Measurements from ENCODE around the gene PIP5KL1. TPM values are rescaled to one million over a fixed set of nuclear protein-coding genes. Genes with fewer than 3 reads are reported as not detected.

The PIP5KL1 gene
- total RNA-seq, 1 donor from 2014 or later = 4.9 TPM

- no peak overlapping the region for H3K4me3 ChIP-seq (ENCODE audit: insufficient read depth, low read depth, low read length)
- peaks cover 6% of the 10 kb centered on the region for H3K4me1 Mint-ChIP-seq (ENCODE audit: low read depth, unreplicated experiment)
- H3K9me3 Mint-ChIP-seq (ENCODE audit: unreplicated experiment) = no peaks in the 10 kb centered on the region
- H3K79me2 ChIP-seq (ENCODE audit: insufficient read depth, low read length) = no peaks in the 10 kb centered on the region
- H3K4me2 ChIP-seq (ENCODE audit: low read length) = no peak overlapping the region
- no peaks in the 10 kb centered on the region for H3K9me3 ChIP-seq (ENCODE audit: insufficient read depth, low read depth, low read length)
- no peak overlapping the region for H3K27ac ChIP-seq (ENCODE audit: low read depth, low read length)
- no peak overlapping the region for H2AFZ ChIP-seq (ENCODE audit: low read depth, low read length)
- H3K27me3 ChIP-seq (ENCODE audit: insufficient read depth, low read length) = no peaks in the 10 kb centered on the region
- no peak overlapping the region for H3K9ac ChIP-seq (ENCODE audit: low read length)
- peaks cover 5% of the 10 kb centered on the region for H3K27me3 Mint-ChIP-seq (ENCODE audit: low read depth, unreplicated experiment)
- FAIRE-seq (no peak), DNase-seq (ENCODE audit: low read depth) (no peak)
- peaks cover 12% of the 10 kb centered on the region for H3K36me3 Mint-ChIP-seq (ENCODE audit: low read depth, unreplicated experiment)
- H3K27ac Mint-ChIP-seq (ENCODE audit: unreplicated experiment) = no peak overlapping the region
- TF ChIP-seq, protein P1, sequence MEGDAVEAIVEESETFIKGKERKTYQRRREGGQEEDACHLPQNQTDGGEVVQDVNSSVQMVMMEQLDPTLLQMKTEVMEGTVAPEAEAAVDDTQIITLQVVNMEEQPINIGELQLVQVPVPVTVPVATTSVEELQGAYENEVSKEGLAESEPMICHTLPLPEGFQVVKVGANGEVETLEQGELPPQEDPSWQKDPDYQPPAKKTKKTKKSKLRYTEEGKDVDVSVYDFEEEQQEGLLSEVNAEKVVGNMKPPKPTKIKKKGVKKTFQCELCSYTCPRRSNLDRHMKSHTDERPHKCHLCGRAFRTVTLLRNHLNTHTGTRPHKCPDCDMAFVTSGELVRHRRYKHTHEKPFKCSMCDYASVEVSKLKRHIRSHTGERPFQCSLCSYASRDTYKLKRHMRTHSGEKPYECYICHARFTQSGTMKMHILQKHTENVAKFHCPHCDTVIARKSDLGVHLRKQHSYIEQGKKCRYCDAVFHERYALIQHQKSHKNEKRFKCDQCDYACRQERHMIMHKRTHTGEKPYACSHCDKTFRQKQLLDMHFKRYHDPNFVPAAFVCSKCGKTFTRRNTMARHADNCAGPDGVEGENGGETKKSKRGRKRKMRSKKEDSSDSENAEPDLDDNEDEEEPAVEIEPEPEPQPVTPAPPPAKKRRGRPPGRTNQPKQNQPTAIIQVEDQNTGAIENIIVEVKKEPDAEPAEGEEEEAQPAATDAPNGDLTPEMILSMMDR (IDR thresholded peaks at IDR 0.05; ENCODE audit: insufficient read depth, low read depth, low read length) = no peak
- no peak for TF ChIP-seq EZH2 (IDR thresholded peaks at IDR 0.05; ENCODE audit: insufficient read depth, low read length)
- H4K20me1 ChIP-seq (ENCODE audit: insufficient read depth, low read length) = no peaks in the 10 kb centered on the region
- no peak overlapping the region for H3K4me3 Mint-ChIP-seq (ENCODE audit: unreplicated experiment)
- peaks cover 3% of the 10 kb centered on the region for H3K36me3 ChIP-seq (ENCODE audit: insufficient read depth, low read length)
- peaks cover 5% of the 10 kb centered on the region for H3K4me1 ChIP-seq (ENCODE audit: insufficient read depth, low read length)
These were observed 22.0 kb downstream of the PIP5KL1 start for GRCh38 chr9:127908660-127908926.

DNA sequence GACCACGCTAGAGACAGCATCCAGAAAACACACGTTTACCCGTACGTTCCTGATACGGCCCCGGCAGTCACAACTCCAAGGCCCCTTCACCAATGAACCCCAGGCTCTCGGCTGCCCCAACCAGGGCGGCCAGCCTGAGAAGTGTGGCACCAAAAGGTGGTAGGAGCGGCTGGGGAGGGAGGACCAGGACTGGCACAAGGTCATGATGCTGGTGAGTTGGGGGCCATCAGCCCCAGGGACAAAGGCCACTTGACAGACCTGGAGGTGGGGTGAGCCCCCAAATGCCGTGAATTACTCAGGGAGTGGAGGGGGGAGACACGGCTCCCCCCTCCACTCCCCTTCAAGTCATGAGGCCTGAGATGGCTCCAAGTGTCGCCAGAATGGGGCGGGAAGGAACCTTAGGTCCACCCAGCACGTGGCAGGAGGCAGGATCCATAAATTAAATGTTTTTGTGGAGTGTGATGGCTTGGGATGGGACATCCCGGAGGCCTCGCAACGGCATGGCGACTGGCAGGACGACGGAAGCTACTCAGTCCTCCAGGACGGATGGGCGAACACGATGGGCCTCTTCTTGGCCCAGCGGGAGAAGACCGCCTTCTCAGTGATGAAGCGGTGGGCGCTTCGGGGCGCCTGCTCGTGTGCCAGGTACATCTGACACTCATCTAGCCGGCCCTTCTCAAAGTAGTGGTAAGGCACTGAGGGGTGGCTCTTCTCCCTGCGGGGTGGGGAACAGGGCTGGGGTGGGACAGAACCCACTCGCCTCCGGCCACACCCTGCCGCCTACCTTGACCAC lies 22.5 kb downstream of the PIP5KL1 start:
- Histone ChIP-seq H3K27ac (ENCODE audit: low read depth, low read length) (no peak overlapping the region), H3K79me2 (ENCODE audit: insufficient read depth, low read length) (no peaks in the 10 kb centered on the region), H3K9me3 (ENCODE audit: insufficient read depth, low read depth, low read length) (no peaks in the 10 kb centered on the region), H2AFZ (ENCODE audit: low read depth, low read length) (no peak overlapping the region), H3K4me1 (ENCODE audit: insufficient read depth, low read length) (peaks cover 5% of the 10 kb centered on the region), H3K4me3 (ENCODE audit: insufficient read depth, low read depth, low read length) (no peak overlapping the region), H3K4me2 (ENCODE audit: low read length) (no peak overlapping the region), H3K27me3 (ENCODE audit: insufficient read depth, low read length) (no peaks in the 10 kb centered on the region), H3K36me3 (ENCODE audit: insufficient read depth, low read length) (peaks cover 3% of the 10 kb centered on the region), H4K20me1 (ENCODE audit: insufficient read depth, low read length) (no peaks in the 10 kb centered on the region), H3K9ac (ENCODE audit: low read length) (no peak overlapping the region)
- DNase-seq (ENCODE audit: low read depth) (no peak), FAIRE-seq (no peak)
- H3K9me3 Mint-ChIP-seq (ENCODE audit: unreplicated experiment) = no peaks in the 10 kb centered on the region
- no peak overlapping the region for H3K4me3 Mint-ChIP-seq (ENCODE audit: unreplicated experiment)
- H3K27ac Mint-ChIP-seq (ENCODE audit: unreplicated experiment) = no peak overlapping the region
- H3K36me3 Mint-ChIP-seq (ENCODE audit: low read depth, unreplicated experiment) = peaks cover 12% of the 10 kb centered on the region
- peaks cover 5% of the 10 kb centered on the region for H3K27me3 Mint-ChIP-seq (ENCODE audit: low read depth, unreplicated experiment)
- peaks cover 7% of the 10 kb centered on the region for H3K4me1 Mint-ChIP-seq (ENCODE audit: low read depth, unreplicated experiment)
- TF ChIP-seq EZH2 (IDR thresholded peaks at IDR 0.05; ENCODE audit: insufficient read depth, low read length) = no peak
- TF ChIP-seq, protein P1 (IDR thresholded peaks at IDR 0.05; ENCODE audit: insufficient read depth, low read depth, low read length) = no peak

- H3K79me2 ChIP-seq (ENCODE audit: insufficient read depth, low read length) = no peaks in the 10 kb centered on the region
- TF ChIP-seq, protein P1 (IDR thresholded peaks at IDR 0.05; ENCODE audit: insufficient read depth, low read depth, low read length) = no peak
- no peak for TF ChIP-seq EZH2 (IDR thresholded peaks at IDR 0.05; ENCODE audit: insufficient read depth, low read length)
- peaks cover 2% of the 10 kb centered on the region for H3K36me3 Mint-ChIP-seq (ENCODE audit: low read depth, unreplicated experiment)
- no peak overlapping the region for H3K27ac ChIP-seq (ENCODE audit: low read depth, low read length)
- no peak overlapping the region for H3K27ac Mint-ChIP-seq (ENCODE audit: unreplicated experiment)
- H4K20me1 ChIP-seq (ENCODE audit: insufficient read depth, low read length) = no peaks in the 10 kb centered on the region
- no peak overlapping the region for H2AFZ ChIP-seq (ENCODE audit: low read depth, low read length)
- H3K9me3 Mint-ChIP-seq (ENCODE audit: unreplicated experiment) = no peaks in the 10 kb centered on the region
- H3K4me2 ChIP-seq (ENCODE audit: low read length) = no peak overlapping the region
- H3K4me3 ChIP-seq (ENCODE audit: insufficient read depth, low read depth, low read length) = no peak overlapping the region
- H3K27me3 ChIP-seq (ENCODE audit: insufficient read depth, low read length) = no peaks in the 10 kb centered on the region
- H3K4me1 ChIP-seq (ENCODE audit: insufficient read depth, low read length) = peaks cover 5% of the 10 kb centered on the region
- H3K27me3 Mint-ChIP-seq (ENCODE audit: low read depth, unreplicated experiment) = peaks cover 4% of the 10 kb centered on the region
- H3K9me3 ChIP-seq (ENCODE audit: insufficient read depth, low read depth, low read length) = no peaks in the 10 kb centered on the region
- FAIRE-seq (no peak), DNase-seq (ENCODE audit: low read depth) (no peak)
- no peak overlapping the region for H3K9ac ChIP-seq (ENCODE audit: low read length)
- peaks cover 7% of the 10 kb centered on the region for H3K4me1 Mint-ChIP-seq (ENCODE audit: low read depth, unreplicated experiment)
- H3K36me3 ChIP-seq (ENCODE audit: insufficient read depth, low read length) = no peaks in the 10 kb centered on the region
- H3K4me3 Mint-ChIP-seq (ENCODE audit: unreplicated experiment) = no peak overlapping the region
These were observed 24.8 kb downstream of the PIP5KL1 start for GRCh38 chr9:127905788-127906191.

Data from astrocyte (in vitro differentiated cells and primary cell).